Mesendoderm (in vitro differentiated cells): ENCODE measurements around the gene TBXA2R.

ENCODE experiments used
- DNase-seq: peaks from one replicate; pipeline ENCODE4 v3.0.0; 2013
- H2AK5ac ChIP-seq: 2 replicates; pipeline ENCODE4 v1.6.1; 2013; ENCODE audit warnings: low read length, inconsistent platforms
- H2BK120ac ChIP-seq: 2 replicates; pipeline ENCODE4 v1.6.1; 2013; ENCODE audit warnings: low read depth, mild to moderate bottlenecking, low read length, moderate library complexity, mixed read lengths
- H2BK15ac ChIP-seq: replicated peaks from 2 replicates; pipeline ENCODE4 v1.6.1; 2013; ENCODE audit warnings: low read depth, mild to moderate bottlenecking, moderate library complexity
- H2BK5ac ChIP-seq: 2 replicates; pipeline ENCODE4 v1.6.1; 2013; ENCODE audit warnings: low read length, inconsistent platforms
- H3K18ac ChIP-seq: 2 replicates; pipeline ENCODE4 v1.6.1; 2013; ENCODE audit warnings: mild to moderate bottlenecking, low read length, mixed read lengths
- H3K23ac ChIP-seq: one replicate; pipeline ENCODE4 v1.6.1; 2013; ENCODE audit warnings: low read length
- H3K27ac ChIP-seq: 2 replicates; pipeline ENCODE4 v1.5.1; 2013; ENCODE audit warnings: low read depth, mild to moderate bottlenecking, inconsistent platforms, low read length, moderate library complexity
- H3K27me3 ChIP-seq: 2 replicates; pipeline ENCODE4 v1.6.1; 2013; ENCODE audit warnings: low read length, control low read depth, mild to moderate bottlenecking, inconsistent platforms; ENCODE audit not compliant: insufficient read depth, poor library complexity
- H3K36me3 ChIP-seq: 2 replicates; pipeline ENCODE4 v1.6.1; 2013; ENCODE audit warnings: low read length, inconsistent platforms; ENCODE audit not compliant: control insufficient read depth, insufficient read depth
- H3K4ac ChIP-seq: one replicate; pipeline ENCODE4 v1.6.1; 2013; ENCODE audit warnings: low read depth, mild to moderate bottlenecking, low read length, moderate library complexity
- H3K4me1 ChIP-seq: 2 replicates; pipeline ENCODE4 v1.6.1; 2013; ENCODE audit warnings: low read depth, low read length, inconsistent platforms; ENCODE audit not compliant: control insufficient read depth
- H3K4me2 ChIP-seq: 2 replicates; pipeline ENCODE4 v1.6.1; 2013; ENCODE audit warnings: low read length
- H3K4me3 ChIP-seq: 2 replicates; pipeline ENCODE4 v1.5.1; 2013; ENCODE audit warnings: mild to moderate bottlenecking, low read length
- H3K56ac ChIP-seq: one replicate; pipeline ENCODE4 v1.6.1; 2013; ENCODE audit warnings: low read length
- H3K79me1 ChIP-seq: 2 replicates; pipeline ENCODE4 v1.6.1; 2013; ENCODE audit warnings: low read length, inconsistent platforms
- H3K79me2 ChIP-seq: 2 replicates; pipeline ENCODE4 v1.6.1; 2013; ENCODE audit warnings: mild to moderate bottlenecking, low read length; ENCODE audit not compliant: control insufficient read depth, insufficient read depth
- H3K9ac ChIP-seq: 2 replicates; pipeline ENCODE4 v1.6.1; 2013; ENCODE audit warnings: low read length, inconsistent platforms
- H4K5ac ChIP-seq: one replicate; pipeline ENCODE4 v1.6.1; 2013; ENCODE audit warnings: low read length
- H4K8ac ChIP-seq: one replicate; pipeline ENCODE4 v1.6.1; 2013; ENCODE audit warnings: low read depth, mild to moderate bottlenecking, control low read depth, low read length, moderate library complexity
- WGBS: extraction: QIAGEN DNeasy Blood & Tissue Kit; methylation state at CpG from one replicate; pipeline ENCODE4 v1.1.7; 2013; ENCODE audit warnings: low lambda C conversion rate, missing lambda C conversion rate; ENCODE audit not compliant: insufficient coverage; ENCODE audit errors: extremely low coverage; 5-methylcytosine and 5-hydroxymethylcytosine counted together

TBXA2R gene

DNA sequence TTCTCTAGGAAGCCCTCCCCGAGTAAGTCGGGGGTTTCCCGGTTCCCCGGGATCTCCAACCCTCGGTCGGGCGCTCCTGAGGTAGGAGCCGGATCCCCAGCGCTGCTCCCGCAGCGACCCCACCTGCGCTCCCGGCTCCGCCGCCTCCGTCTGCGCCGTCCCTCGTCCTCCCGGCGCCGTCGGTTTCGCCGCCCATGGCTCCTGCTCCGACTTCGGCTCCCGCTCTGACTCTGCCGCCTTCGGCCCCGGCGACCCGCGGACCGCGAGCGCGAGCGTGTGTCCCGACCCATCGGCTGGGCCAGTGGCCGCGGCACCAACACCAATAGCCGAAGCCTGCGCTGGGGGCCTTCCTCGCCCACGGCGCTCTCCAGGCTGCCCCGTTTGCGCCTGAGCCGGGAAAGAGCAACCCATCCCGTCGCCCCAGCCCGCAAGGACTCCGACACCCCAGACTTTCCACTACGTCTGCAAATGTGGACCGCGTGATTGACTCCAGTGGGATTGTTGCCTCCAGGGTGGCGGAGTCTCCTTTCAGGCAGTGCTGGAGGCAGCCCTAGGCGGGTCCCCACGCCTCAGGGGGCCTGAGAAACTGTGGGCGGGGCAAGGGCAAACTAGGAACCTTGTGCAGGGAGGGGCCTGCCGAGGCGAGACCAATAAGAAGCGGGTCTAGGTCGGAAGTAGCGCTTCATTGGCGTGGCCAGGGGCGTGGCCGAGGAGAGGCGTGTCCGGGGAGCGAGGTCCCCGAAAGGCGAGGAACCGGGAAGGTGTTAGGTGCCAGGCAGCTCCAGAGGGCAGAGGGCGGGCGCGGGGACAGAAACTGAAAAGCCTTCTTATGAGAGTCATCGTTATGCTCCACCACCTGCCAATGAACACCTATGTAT, 20.0 kb upstream of the TBXA2R start, which contains the start of gene CACTIN:
Gene CACTIN (minus strand): TSS at position 318 of the 878 bp plus-strand sequence. CDS start 28 bp downstream, at position 290.
- peak within 1 kb of the TSS; percentile 99 for H3K56ac ChIP-seq
- H3K23ac ChIP-seq: no peak within 1 kb of the TSS
- H3K79me2 ChIP-seq: peaks cover 22% of the 10 kb centered on the region
- peak; percentile 99 for DNase-seq
- H3K79me1 ChIP-seq: peaks cover 11% of the 10 kb centered on the region
- H3K4me1 ChIP-seq: peaks cover 2% of the 10 kb centered on the region
- no peaks in the 10 kb centered on the region for H3K27me3 ChIP-seq
- H3K4me2 ChIP-seq: peak within 1 kb of the TSS; percentile 99
- no peak within 1 kb of the TSS for H2BK120ac ChIP-seq
- H3K4ac ChIP-seq: no peak within 1 kb of the TSS
- peak within 1 kb of the TSS; percentile 66 for H2BK5ac ChIP-seq
- no peaks in the 10 kb centered on the region for H3K36me3 ChIP-seq
- no peak within 1 kb of the TSS for H2BK15ac ChIP-seq
- peak within 1 kb of the TSS; percentile 93 for H4K8ac ChIP-seq
- H3K18ac ChIP-seq: no peak within 1 kb of the TSS
- peak within 1 kb of the TSS; percentile 83 for H3K9ac ChIP-seq
- H3K27ac ChIP-seq: peak within 1 kb of the TSS; percentile 81
- no peak within 1 kb of the TSS for H4K5ac ChIP-seq
- peak within 1 kb of the TSS; percentile 96 for H3K4me3 ChIP-seq
- WGBS: no CpG with 5 or more reads among the region's 80 CpGs
- no peak within 1 kb of the TSS for H2AK5ac ChIP-seq

DNA sequence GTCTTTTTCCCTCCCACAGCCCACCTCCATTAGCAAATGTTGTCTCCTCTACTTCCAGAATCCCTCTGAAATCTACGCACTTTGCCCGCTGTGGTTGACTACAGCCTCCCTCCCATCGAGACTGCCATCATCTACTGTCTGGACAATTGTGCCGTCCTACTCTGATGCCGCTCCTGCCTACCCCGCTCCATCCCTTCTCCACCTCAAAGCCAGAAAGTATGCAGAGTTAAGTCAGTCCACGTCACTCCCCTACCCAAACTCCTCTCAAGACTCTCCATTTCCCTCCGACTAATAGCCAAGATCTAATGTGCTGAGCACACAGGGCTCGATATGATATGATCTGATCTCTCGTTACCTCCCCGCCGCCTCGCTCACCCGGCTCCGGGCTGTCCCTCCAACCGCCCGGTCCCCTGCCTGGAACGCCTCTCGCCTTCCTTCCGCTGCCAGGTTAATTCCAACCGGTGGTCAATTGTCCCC, 19.4 kb upstream of the TBXA2R start:
- Histone ChIP-seq H3K27me3 (no peaks in the 10 kb centered on the region), H3K79me1 (peaks cover 11% of the 10 kb centered on the region), H3K4me2 (peak overlapping the region; percentile 99), H2AK5ac (no peak overlapping the region), H3K27ac (no peak overlapping the region), H3K4me3 (peak overlapping the region; percentile 96), H3K4me1 (peaks cover 2% of the 10 kb centered on the region), H3K9ac (peak overlapping the region; percentile 83), H4K5ac (no peak overlapping the region), H2BK120ac (no peak overlapping the region), H3K79me2 (peaks cover 22% of the 10 kb centered on the region), H4K8ac (no peak overlapping the region), H3K36me3 (no peaks in the 10 kb centered on the region), H2BK15ac (no peak overlapping the region), H3K56ac (peak overlapping the region; percentile 99), H3K18ac (no peak overlapping the region), H2BK5ac (no peak overlapping the region), H3K4ac (no peak overlapping the region), H3K23ac (no peak overlapping the region)
- peak; percentile 18 for DNase-seq
- no CpG with 5 or more reads among the region's 21 CpGs for WGBS

DNA sequence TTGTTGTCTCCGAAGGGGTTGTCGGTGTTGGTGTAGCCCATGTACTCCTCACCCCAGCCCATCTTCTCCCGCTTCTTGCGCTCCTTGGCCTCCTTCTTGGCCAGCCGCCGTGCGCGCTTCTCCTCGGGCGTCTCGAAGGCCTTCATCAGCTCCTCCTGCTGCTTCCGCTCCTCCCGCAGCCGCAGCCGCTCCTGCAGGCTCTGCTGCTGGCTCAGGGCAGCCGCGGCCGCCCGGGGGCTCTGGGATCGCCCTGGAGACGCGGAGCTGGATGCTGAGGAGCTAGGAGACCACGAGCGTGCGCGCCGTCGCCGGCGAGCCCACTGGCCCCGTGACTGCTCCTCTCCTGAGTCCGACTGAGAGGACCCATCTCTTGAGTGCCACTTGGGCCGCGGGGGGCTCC, 17.0 kb upstream of the TBXA2R start:
- Histone ChIP-seq H3K27ac (no peak overlapping the region), H3K18ac (no peak overlapping the region), H3K27me3 (no peaks in the 10 kb centered on the region), H2AK5ac (no peak overlapping the region), H2BK120ac (no peak overlapping the region), H4K8ac (no peak overlapping the region), H2BK15ac (no peak overlapping the region), H3K4me1 (peaks cover 2% of the 10 kb centered on the region), H3K79me1 (peaks cover 11% of the 10 kb centered on the region), H3K56ac (no peak overlapping the region), H3K36me3 (no peaks in the 10 kb centered on the region), H4K5ac (no peak overlapping the region), H2BK5ac (no peak overlapping the region), H3K4me2 (no peak overlapping the region), H3K4me3 (no peak overlapping the region), H3K23ac (no peak overlapping the region), H3K9ac (no peak overlapping the region), H3K4ac (no peak overlapping the region), H3K79me2 (peaks cover 22% of the 10 kb centered on the region)
- WGBS: no CpG with 5 or more reads among the region's 34 CpGs
- no peak for DNase-seq

DNA sequence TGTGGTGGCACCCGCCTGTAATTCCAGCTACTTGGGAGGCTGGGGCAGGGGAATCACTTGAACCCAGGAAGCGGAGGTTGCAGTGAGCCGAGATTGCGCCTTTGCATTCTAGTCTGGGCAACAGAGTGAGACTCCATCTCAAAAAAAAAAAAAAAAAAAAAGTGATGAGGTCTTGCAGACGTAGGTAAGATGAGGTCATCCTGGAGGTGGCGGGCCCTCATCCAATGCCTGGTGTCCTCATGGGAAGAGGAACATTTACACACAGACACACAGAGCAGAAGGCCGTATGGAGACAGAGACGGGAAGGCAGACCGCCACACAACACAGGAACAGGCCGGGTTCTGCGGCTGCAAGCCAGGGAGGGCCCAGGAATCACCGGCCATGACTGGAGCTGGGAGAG, 15.5 kb upstream of the TBXA2R start:
- Histone ChIP-seq H3K4ac (no peak overlapping the region), H2BK120ac (no peak overlapping the region), H3K79me1 (peaks cover 11% of the 10 kb centered on the region), H3K27me3 (no peaks in the 10 kb centered on the region), H4K5ac (no peak overlapping the region), H3K4me1 (peaks cover 2% of the 10 kb centered on the region), H3K18ac (no peak overlapping the region), H3K9ac (no peak overlapping the region), H2BK15ac (no peak overlapping the region), H3K4me2 (no peak overlapping the region), H3K36me3 (no peaks in the 10 kb centered on the region), H3K27ac (no peak overlapping the region), H3K23ac (no peak overlapping the region), H4K8ac (no peak overlapping the region), H3K4me3 (no peak overlapping the region), H2AK5ac (no peak overlapping the region), H3K56ac (no peak overlapping the region), H2BK5ac (no peak overlapping the region), H3K79me2 (peaks cover 22% of the 10 kb centered on the region)
- DNase-seq: no peak
- no CpG with 5 or more reads among the region's 12 CpGs for WGBS

DNA sequence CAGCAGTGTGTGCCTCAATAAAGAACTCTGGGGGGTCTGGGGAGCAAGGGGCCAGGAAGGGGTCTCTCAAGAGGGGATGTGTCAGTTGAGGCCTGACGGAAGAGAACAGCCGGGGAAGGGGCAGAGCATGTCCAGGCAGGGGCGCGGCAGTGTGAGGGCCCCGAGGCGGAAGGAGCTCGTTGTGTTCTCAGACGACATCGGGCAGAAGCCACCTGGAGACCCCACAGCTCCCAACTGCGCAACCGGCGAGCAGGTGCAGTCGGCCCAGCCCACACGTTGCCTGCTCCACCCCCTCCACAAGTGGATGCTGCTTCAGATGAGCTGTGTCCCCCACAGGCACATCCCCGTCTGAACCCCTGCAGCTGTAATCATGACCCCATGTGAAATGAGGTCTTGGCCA, 15.0 kb upstream of the TBXA2R start:
- H3K4ac ChIP-seq: no peak overlapping the region

More for the DNA sequence above, 15.0 kb upstream of the TBXA2R start:
- no peak overlapping the region for H3K18ac ChIP-seq
- no peaks in the 10 kb centered on the region for H3K27me3 ChIP-seq
- DNase-seq: no peak
- H3K9ac ChIP-seq: no peak overlapping the region
- no peak overlapping the region for H2AK5ac ChIP-seq
- peaks cover 11% of the 10 kb centered on the region for H3K79me1 ChIP-seq
- no peak overlapping the region for H4K8ac ChIP-seq
- H3K27ac ChIP-seq: no peak overlapping the region
- no peak overlapping the region for H2BK5ac ChIP-seq
- H3K79me2 ChIP-seq: peaks cover 22% of the 10 kb centered on the region
- H4K5ac ChIP-seq: no peak overlapping the region
- no peak overlapping the region for H2BK15ac ChIP-seq
- H3K36me3 ChIP-seq: no peaks in the 10 kb centered on the region
- no peak overlapping the region for H3K23ac ChIP-seq
- H3K4me3 ChIP-seq: no peak overlapping the region
- no peak overlapping the region for H3K56ac ChIP-seq
- H3K4me2 ChIP-seq: no peak overlapping the region
- peaks cover 2% of the 10 kb centered on the region for H3K4me1 ChIP-seq
- no CpG with 5 or more reads among the region's 15 CpGs for WGBS
- no peak overlapping the region for H2BK120ac ChIP-seq
